ENCODE measurements around the gene ABHD17A.

DNA sequence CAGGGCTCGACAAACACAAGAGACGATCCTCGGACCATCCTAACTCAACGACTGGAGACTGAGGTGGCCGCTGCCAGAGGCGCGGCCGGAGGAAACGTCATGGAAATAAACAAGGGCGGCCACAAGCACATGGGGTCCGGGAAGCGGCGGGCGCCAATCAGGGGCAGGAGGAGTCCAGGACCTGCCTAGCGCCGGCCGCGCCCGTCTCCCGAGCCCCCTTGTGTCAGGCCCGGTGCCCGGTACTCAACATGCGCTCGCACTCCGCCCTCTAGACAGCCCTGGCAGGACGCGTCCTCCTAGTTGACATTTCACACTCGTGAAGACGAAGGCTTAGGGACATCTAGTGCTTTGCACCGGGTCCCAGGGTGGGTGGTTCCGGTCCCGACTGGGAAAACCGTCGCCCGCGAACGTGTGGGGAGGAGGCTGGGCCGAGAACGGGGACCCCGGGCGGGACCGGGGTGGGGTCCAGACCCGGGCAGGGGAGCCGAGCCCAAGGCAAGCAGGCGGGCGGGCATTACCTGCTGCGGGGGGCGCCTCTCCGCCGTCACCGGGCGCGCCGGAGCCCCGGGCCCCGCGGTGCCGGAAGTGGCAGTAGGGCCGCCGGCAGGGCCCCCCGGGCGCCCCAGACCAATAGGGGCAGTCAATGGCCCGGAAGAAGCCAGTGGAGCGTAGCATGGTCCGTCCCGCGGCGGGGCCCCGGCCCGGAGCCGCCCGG is 37.5 kb downstream of the ABHD17A start:
- TF ChIP-seq, protein P1, sequence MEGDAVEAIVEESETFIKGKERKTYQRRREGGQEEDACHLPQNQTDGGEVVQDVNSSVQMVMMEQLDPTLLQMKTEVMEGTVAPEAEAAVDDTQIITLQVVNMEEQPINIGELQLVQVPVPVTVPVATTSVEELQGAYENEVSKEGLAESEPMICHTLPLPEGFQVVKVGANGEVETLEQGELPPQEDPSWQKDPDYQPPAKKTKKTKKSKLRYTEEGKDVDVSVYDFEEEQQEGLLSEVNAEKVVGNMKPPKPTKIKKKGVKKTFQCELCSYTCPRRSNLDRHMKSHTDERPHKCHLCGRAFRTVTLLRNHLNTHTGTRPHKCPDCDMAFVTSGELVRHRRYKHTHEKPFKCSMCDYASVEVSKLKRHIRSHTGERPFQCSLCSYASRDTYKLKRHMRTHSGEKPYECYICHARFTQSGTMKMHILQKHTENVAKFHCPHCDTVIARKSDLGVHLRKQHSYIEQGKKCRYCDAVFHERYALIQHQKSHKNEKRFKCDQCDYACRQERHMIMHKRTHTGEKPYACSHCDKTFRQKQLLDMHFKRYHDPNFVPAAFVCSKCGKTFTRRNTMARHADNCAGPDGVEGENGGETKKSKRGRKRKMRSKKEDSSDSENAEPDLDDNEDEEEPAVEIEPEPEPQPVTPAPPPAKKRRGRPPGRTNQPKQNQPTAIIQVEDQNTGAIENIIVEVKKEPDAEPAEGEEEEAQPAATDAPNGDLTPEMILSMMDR (IDR thresholded peaks at IDR 0.05) = no peak
- TF ChIP-seq ZFX (IDR thresholded peaks at IDR 0.05; ENCODE audit: borderline replicate concordance) = no peak

Measured in 22Rv1 (cell line).